ENCODE measurements around the gene ABI1.
"Not testable (repeated sequence)": the region's sequence is repeated elsewhere in the genome, so short reads cannot be mapped to it uniquely, and the experiment has no call there.

DNA sequence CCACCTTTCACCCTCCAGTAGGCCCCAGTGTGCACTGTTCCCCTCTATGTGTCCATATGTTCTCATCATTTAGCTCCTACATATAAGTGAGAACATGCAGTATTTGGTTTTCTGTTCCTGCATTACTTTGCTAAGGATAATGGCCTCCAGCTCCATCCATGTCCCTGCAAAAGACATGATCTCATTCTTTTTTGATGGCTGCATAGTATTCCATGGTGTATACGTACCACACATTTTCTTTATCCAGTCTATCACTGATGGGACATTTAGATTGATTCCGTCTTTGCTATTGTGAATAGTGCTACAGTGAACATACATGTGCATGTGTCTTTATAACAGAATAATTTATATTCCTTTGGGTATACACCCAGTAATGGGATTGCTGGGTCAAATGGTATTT is 71.0 kb downstream of the ABI1 start:
- TF ChIP-seq KLF10 (tag by site-specific recombination; IDR thresholded peaks at IDR 0.05); CTCF (tag by site-specific recombination; IDR thresholded peaks at IDR 0.05); ZEB2 (tag by site-specific recombination; IDR thresholded peaks at IDR 0.05); ZNF341 (tag by site-specific recombination; IDR thresholded peaks at IDR 0.05; ENCODE audit: low read depth); ZNF549 (tag by site-specific recombination; IDR thresholded peaks at IDR 0.05); ZBTB21 (tag by site-specific recombination; IDR thresholded peaks at IDR 0.05); YY1 (tag by site-specific recombination; IDR thresholded peaks at IDR 0.05); TSHZ1 (tag by site-specific recombination; IDR thresholded peaks at IDR 0.05; ENCODE audit: borderline replicate concordance); ZNF19 (tag by site-specific recombination; IDR thresholded peaks at IDR 0.05; ENCODE audit: low read depth); ZNF837 (tag by site-specific recombination; IDR thresholded peaks at IDR 0.05); ZNF623 (tag by site-specific recombination; IDR thresholded peaks at IDR 0.05); ZNF274 (IDR thresholded peaks at IDR 0.05; ENCODE audit: low read length); ZNF274 (tag by site-specific recombination; IDR thresholded peaks at IDR 0.05; ENCODE audit: borderline replicate concordance): not testable (repeated sequence)

All from HEK293 (cell line).